OCI-LY7 (cell line): ENCODE data around the gene CA9.

Source experiments
- EZH2phosphoT487 ChIP-seq: fragments of 200-600 bp; sonication (generic); IDR thresholded peaks from 2 replicates; pipeline ENCODE4 v1.6.1; 2018; ENCODE audit warnings: low read depth, borderline replicate concordance, mild to moderate bottlenecking, mixed run types, antibody characterized with exemption, low read length, moderate library complexity, mixed read lengths
- TF ChIP-seq, protein P1 (sequence below): fragments of 200-600 bp; sonication (generic); conservative IDR thresholded peaks from 2 replicates; pipeline ENCODE4 v1.5.1; 2014; ENCODE audit warnings: mild to moderate bottlenecking, antibody characterized with exemption, low read length, moderate library complexity, mixed read lengths

DNA sequence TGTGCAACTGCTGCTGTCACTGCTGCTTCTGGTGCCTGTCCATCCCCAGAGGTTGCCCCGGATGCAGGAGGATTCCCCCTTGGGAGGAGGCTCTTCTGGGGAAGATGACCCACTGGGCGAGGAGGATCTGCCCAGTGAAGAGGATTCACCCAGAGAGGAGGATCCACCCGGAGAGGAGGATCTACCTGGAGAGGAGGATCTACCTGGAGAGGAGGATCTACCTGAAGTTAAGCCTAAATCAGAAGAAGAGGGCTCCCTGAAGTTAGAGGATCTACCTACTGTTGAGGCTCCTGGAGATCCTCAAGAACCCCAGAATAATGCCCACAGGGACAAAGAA is 265 bp downstream of the CA9 start:
- TF ChIP-seq EZH2phosphoT487, result no peak
- TF ChIP-seq, protein P1, sequence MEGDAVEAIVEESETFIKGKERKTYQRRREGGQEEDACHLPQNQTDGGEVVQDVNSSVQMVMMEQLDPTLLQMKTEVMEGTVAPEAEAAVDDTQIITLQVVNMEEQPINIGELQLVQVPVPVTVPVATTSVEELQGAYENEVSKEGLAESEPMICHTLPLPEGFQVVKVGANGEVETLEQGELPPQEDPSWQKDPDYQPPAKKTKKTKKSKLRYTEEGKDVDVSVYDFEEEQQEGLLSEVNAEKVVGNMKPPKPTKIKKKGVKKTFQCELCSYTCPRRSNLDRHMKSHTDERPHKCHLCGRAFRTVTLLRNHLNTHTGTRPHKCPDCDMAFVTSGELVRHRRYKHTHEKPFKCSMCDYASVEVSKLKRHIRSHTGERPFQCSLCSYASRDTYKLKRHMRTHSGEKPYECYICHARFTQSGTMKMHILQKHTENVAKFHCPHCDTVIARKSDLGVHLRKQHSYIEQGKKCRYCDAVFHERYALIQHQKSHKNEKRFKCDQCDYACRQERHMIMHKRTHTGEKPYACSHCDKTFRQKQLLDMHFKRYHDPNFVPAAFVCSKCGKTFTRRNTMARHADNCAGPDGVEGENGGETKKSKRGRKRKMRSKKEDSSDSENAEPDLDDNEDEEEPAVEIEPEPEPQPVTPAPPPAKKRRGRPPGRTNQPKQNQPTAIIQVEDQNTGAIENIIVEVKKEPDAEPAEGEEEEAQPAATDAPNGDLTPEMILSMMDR, result no peak
